GM12875 (cell line): ENCODE data around the gene FAM50B.
"Not testable (repeated sequence)": the region's sequence is repeated elsewhere in the genome, so short reads cannot be mapped to it uniquely, and the experiment has no call there.

Experiments used
- H3K4me3 ChIP-seq: one replicate; pipeline ENCODE4 v1.5.1; 2011; ENCODE audit warnings: low read depth, low read length, control low read depth
- CTCF ChIP-seq: IDR thresholded peaks from 2 replicates; pipeline ENCODE4 v1.5.1; 2011; ENCODE audit warnings: low read depth, mild to moderate bottlenecking, control low read depth, inconsistent platforms, low read length, moderate library complexity, borderline replicate concordance; ENCODE audit not compliant: insufficient read depth

FAM50B gene

GRCh38 chr6:3857468-3858456 is 8.6 kb downstream of the FAM50B start:
- H3K4me3 ChIP-seq: no peak overlapping the region
- TF ChIP-seq CTCF: no peak

DNA sequence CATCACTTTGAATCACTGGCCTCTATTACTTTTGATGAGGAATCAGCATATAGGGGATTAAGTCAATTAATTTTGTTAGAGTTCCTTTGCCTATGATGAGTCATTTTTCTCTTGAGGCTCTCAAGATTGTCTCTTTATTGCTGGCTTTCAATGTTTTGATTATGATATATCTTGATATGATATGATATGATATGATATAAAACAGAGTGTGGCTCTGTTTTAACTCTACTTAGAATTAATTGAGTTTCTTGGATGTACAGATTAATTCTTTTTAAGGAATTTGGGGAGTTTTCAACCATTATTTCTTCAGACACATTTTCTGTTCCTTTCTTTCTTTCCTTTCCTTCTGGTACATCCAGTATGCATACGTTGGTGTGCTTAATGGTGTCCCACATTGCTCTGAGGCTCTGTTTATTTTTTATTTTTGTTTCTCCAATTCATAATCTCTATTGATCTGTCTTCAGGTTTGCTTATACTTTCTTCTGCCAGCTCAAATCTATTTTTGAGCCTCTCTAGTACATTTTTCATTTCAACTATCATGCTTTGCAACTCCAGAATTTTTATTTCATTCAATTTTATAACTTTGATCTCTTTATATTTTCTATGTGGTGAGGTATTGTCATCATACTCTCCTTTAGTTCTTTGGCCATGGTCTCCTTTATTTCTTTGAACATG is 10.8 kb downstream of the FAM50B start:
- H3K4me3 ChIP-seq: no peak overlapping the region
- no peak for TF ChIP-seq CTCF

GRCh38 chr6:3861424-3861823 is 12.3 kb downstream of the FAM50B start:
- no peak for TF ChIP-seq CTCF
- H3K4me3 ChIP-seq: no peak overlapping the region

GRCh38 chr6:3862038-3862437 is 12.9 kb downstream of the FAM50B start:
- H3K4me3 ChIP-seq: no peak overlapping the region
- TF ChIP-seq CTCF: no peak

GRCh38 chr6:3863322-3863721 is 14.1 kb downstream of the FAM50B start:
- not testable (repeated sequence) for H3K4me3 ChIP-seq

- TF ChIP-seq CTCF: no peak
Observed at GRCh38 chr6:3865463-3865862, 16.3 kb downstream of the FAM50B start.

DNA sequence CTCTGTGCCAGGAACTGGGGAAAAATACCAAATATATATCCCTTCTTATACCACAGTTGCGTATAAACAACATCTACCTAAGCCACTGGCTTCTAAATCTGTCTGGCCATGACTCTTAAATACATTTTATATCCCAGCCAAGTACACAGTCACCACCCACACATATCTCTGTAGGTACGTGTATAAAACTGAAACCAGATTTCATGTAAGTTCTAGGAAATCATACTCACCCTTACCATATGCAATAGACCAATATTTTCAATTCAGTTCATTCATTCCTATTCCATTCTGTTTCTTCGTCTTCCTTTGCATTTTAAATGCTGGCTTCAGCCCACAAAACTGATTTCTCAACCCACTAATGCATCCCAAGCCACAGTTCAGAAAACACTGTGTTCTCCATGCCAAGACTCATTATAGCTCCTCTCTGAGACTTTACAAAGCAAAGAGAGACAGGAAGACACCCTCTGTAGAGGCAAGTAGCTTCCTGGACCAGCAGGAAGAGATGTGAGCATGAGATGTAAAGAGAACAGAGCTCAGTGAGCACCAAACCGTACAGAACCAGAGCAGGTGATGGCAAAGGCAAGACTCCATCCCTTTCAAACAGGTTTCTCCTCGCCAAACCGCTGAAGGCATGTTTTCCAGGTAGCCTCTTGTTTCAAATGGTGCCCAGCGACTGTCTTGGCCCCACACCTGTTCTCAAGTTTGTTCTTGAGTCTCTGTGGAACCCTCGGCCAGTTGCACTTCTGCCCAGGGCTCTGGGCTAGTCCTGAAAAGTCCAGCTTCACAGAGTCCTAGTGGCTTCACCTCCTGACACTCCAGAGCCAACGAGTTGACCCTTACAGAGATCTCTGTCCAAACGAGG is 18.7 kb downstream of the FAM50B start:
- H3K4me3 ChIP-seq: no peak overlapping the region
- no peak for TF ChIP-seq CTCF

More at GRCh38 chr6:3865463-3865862, 16.3 kb downstream of the FAM50B start:
- H3K4me3 ChIP-seq: no peak overlapping the region
